Vagina (tissue), 2 donors: Measurements from ENCODE around the gene SCGB1C1. TPM values are rescaled to one million over a fixed set of nuclear protein-coding genes. Genes with fewer than 3 reads are reported as not detected.

Experiments
- DNase-seq, 2 donors: peaks; one replicate each; pipeline ENCODE4 v3.0.0-alpha.2; 2017; ENCODE audit errors: extremely low spot score in 2 of 2
- H3K27ac ChIP-seq: fragments of 200-600 bp; sonication (generic); one replicate; pipeline ENCODE4 v1.5.1; 2019
- H3K27me3 ChIP-seq: fragments of 200-600 bp; sonication (generic); one replicate; pipeline ENCODE4 v1.5.1; 2019
- H3K36me3 ChIP-seq, 2 donors: fragments of 200-600 bp; sonication (generic); one replicate each; pipeline ENCODE4 v1.5.1; 2017 to 2019
- H3K4me1 ChIP-seq: fragments of 200-600 bp; sonication (generic); one replicate; pipeline ENCODE4 v1.5.1; 2019
- H3K4me3 ChIP-seq, 2 donors: fragments of 200-600 bp; sonication (generic); 1 replicate in 1 of 2; 2 replicates in 1 of 2; pipeline ENCODE4 v1.5.1; 2016 to 2019
- H3K9me3 ChIP-seq: fragments of 200-600 bp; sonication (generic); one replicate; pipeline ENCODE4 v1.5.1; 2019
- POLR2A ChIP-seq, 2 donors: fragments of 450-650 bp; IDR thresholded peaks; one replicate each; pipeline ENCODE4 v1.6.1; 2017; ENCODE audit warnings: antibody characterized with exemption in 2 of 2, mild to moderate bottlenecking in 2 of 2, moderate library complexity in 2 of 2
- POLR2AphosphoS5 ChIP-seq, 2 donors: sonication (generic); formaldehyde crosslinking; IDR thresholded peaks; one replicate each; pipeline ENCODE4 v1.9.0; 2017; ENCODE audit warnings: antibody characterized with exemption in 2 of 2, mild to moderate bottlenecking in 2 of 2, low read depth in 1 of 2; ENCODE audit not compliant: insufficient read depth in 1 of 2
- intact Hi-C: fragments of 100-400 bp; cut with DNase I; formaldehyde crosslinking; loops from one replicate; pipeline ENCODE4 v1.15.1; 2023
- total RNA-seq: library from RNA; depleted of rRNA; stranded (reverse); fragments of >200 nt; gene quantifications from one replicate; pipeline ENCODE4 v1.2.3, GENCODE V29; 2016
- TF ChIP-seq, protein P1 (sequence below), 3 experiments: fragments of 450-650 bp in 2 of 3; fragments of 200-600 bp in 1 of 3; sonication (generic) in 1 of 3; IDR thresholded peaks; one replicate each; pipeline ENCODE4 v1.5.1; 2017 to 2019; ENCODE audit warnings: antibody characterized with exemption in 3 of 3, mild to moderate bottlenecking in 2 of 3, moderate library complexity in 2 of 3

Gene SCGB1C1
- total RNA-seq, 1 donor from 2014 or later = not detected

DNA sequence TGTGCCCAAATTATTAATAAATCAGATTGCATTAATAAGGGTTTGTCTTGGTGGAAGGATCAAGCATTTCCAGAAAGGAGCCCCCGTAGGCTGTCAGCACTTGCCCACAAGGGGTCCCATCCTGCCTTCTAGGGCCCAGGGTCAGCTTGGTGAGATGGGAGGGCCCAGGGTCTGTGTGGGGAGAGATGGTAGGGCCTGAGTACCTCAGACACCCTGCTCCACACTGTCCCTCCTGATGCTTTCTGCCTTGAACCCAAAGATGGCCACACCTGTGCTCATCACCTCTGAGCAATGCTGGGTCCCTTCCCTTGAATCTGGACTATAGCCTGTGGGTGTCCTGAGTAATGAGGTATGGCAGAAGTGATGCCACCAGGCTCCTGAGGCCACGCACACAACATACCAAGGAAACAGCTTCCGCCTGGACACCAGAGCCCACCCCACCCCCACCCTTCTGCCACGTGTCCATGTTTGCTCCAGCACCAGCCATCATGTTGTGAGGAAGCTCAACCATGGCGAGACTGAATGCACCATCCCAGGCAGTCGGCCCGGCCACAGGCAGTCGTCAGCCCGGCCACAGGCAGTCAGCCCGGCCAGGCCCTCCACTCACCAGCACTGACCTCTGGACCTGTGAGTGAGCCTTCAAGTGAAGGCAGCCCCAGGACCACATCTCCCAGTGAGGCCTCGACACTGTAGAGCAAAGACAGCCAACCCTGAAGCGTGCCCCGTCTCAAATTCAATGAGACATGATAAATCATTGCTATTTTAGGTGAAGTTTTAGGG, 7.5 kb downstream of the SCGB1C1 start:
- TF ChIP-seq, protein P1, sequence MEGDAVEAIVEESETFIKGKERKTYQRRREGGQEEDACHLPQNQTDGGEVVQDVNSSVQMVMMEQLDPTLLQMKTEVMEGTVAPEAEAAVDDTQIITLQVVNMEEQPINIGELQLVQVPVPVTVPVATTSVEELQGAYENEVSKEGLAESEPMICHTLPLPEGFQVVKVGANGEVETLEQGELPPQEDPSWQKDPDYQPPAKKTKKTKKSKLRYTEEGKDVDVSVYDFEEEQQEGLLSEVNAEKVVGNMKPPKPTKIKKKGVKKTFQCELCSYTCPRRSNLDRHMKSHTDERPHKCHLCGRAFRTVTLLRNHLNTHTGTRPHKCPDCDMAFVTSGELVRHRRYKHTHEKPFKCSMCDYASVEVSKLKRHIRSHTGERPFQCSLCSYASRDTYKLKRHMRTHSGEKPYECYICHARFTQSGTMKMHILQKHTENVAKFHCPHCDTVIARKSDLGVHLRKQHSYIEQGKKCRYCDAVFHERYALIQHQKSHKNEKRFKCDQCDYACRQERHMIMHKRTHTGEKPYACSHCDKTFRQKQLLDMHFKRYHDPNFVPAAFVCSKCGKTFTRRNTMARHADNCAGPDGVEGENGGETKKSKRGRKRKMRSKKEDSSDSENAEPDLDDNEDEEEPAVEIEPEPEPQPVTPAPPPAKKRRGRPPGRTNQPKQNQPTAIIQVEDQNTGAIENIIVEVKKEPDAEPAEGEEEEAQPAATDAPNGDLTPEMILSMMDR (IDR thresholded peaks at IDR 0.05) = no peak
- no peak for TF ChIP-seq POLR2AphosphoS5 (IDR thresholded peaks at IDR 0.05; ENCODE audit: insufficient read depth in 1 of 2, low read depth in 1 of 2)
- no peak for TF ChIP-seq POLR2A (IDR thresholded peaks at IDR 0.05)
- intact Hi-C loops = loop anchor here (5.0 kb wide), 1 partner anchor 167 kb away; the partner anchor contains the start of gene B4GALNT4
- H3K4me1 ChIP-seq = peaks cover 22% of the 10 kb centered on the region
- H3K27me3 ChIP-seq = no peaks in the 10 kb centered on the region
- no peaks in the 10 kb centered on the region for H3K9me3 ChIP-seq
- DNase-seq = peak in 1 of 2 donors; percentile 84
- H3K4me3 ChIP-seq = no peak overlapping the region
- H3K27ac ChIP-seq = no peak overlapping the region
- peaks cover 0 to 29% of the 10 kb centered on the region in 2 donors for H3K36me3 ChIP-seq

DNA sequence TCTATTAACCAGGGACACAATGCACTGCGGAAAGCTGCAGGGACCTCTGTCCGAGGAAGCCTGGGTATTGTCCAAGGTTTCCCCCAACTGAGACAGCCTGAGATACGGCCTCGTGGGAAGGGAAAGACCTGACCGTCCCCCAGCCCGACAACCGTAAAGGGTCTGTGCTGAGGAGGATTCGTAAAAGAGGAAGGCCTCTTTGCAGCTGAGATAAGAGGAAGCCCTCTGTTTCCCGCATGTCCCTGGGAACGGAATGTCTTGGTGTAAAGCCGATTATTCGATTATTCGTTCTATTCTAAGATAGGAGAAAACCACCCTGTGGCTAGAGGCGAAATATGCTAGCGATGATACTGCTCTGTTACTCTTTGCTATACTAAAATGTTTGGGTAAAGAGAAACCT, 9.1 kb downstream of the SCGB1C1 start:
- TF ChIP-seq POLR2A (IDR thresholded peaks at IDR 0.05) (no peak), POLR2AphosphoS5 (IDR thresholded peaks at IDR 0.05; ENCODE audit: insufficient read depth in 1 of 2, low read depth in 1 of 2) (no peak)
- Histone ChIP-seq H3K4me3 (no peak overlapping the region), H3K27ac (no peak overlapping the region), H3K4me1 (peaks cover 38% of the 10 kb centered on the region), H3K27me3 (no peaks in the 10 kb centered on the region), H3K9me3 (no peaks in the 10 kb centered on the region), H3K36me3 (peaks cover 0 to 29% of the 10 kb centered on the region in 2 donors)
- intact Hi-C loops = loop anchor here (5.0 kb wide), 1 partner anchor 165 kb away; the partner anchor contains the start of gene B4GALNT4
- no peak for DNase-seq

DNA sequence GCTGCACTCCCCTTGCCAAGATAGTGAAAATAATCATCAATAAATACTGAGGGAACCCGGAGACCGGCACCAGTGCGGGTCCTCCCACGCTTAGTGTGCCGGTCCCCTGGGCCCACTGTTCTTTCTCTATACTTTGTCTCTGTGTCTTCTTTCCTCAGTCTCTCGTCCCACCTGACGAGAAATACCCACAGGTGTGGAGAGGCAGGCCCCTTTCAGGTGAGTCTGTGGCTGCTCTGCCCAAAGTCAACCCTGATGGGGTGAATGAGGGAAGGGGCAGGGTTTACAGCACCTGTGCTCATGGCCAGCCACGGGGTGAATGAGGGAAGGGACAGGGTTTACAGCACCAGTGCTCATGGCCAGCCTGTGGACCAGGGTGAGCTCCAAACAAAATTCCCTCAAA, 9.6 kb downstream of the SCGB1C1 start:
- intact Hi-C loops = loop anchor here (5.0 kb wide), 1 partner anchor 165 kb away; the partner anchor contains the start of gene B4GALNT4

DNA sequence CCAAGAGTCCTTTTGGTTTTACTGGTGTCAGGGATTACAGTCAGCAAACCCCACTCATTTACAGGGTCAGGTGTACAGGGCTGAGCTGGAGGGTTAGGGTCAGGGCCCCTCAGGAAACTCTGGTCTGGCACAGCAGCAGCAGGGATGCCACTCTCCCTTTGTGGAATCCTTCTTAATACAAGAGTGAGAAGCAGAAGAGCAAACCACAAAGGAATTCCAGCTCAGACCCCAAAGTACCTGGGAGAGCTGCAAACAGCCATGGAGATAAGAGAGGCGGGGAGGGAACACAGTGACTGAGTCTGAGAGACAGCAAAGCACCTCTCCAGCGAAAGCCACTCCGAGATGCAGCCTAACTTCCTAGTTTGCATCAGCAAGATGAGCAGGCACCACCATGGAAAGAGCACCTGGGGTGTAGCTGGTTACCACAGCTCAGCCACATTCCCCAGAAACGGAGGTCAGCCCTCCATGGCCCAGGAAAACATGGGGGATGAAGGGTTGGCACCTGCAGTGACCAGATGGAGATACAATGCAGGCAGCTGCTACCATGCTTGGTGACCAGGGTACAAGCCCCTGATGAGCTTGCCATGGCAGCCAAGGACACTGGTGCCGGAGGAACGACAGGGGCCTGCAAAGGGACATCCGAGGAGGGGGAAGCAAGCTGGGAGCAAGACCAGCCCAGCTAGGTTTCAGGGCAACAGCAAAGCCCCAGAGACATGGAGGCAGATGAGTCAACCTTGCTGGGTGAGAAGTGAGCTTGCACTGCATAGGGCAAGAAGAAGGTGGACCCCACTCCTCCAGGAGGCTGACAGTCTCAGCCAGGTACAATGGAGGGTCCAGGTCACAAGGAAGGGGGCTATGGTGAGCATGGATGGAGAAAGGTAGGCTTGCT, 10.4 kb downstream of the SCGB1C1 start:
- intact Hi-C loops = loop anchor here (5.0 kb wide), 1 partner anchor 164 kb away; the partner anchor contains the start of gene B4GALNT4
- peak in 1 of 2 donors; percentile 84 for DNase-seq
- H3K36me3 ChIP-seq = peaks cover 0 to 29% of the 10 kb centered on the region in 2 donors
- H3K4me3 ChIP-seq = no peak overlapping the region
- no peaks in the 10 kb centered on the region for H3K9me3 ChIP-seq
- TF ChIP-seq, protein P1 (IDR thresholded peaks at IDR 0.05) = no peak
- no peaks in the 10 kb centered on the region for H3K27me3 ChIP-seq
- H3K4me1 ChIP-seq = peaks cover 38% of the 10 kb centered on the region
- H3K27ac ChIP-seq = no peak overlapping the region

More for the DNA sequence above, 9.6 kb downstream of the SCGB1C1 start:
- no peak for TF ChIP-seq POLR2A (IDR thresholded peaks at IDR 0.05)
- TF ChIP-seq POLR2AphosphoS5 (IDR thresholded peaks at IDR 0.05; ENCODE audit: insufficient read depth in 1 of 2, low read depth in 1 of 2) = no peak
- TF ChIP-seq, protein P1 (IDR thresholded peaks at IDR 0.05) = no peak
- Histone ChIP-seq H3K4me1 (peaks cover 38% of the 10 kb centered on the region), H3K27me3 (no peaks in the 10 kb centered on the region), H3K36me3 (peaks cover 0 to 29% of the 10 kb centered on the region in 2 donors), H3K27ac (no peak overlapping the region), H3K4me3 (no peak overlapping the region), H3K9me3 (no peaks in the 10 kb centered on the region)
- peak in 1 of 2 donors; percentile 70 for DNase-seq

DNA sequence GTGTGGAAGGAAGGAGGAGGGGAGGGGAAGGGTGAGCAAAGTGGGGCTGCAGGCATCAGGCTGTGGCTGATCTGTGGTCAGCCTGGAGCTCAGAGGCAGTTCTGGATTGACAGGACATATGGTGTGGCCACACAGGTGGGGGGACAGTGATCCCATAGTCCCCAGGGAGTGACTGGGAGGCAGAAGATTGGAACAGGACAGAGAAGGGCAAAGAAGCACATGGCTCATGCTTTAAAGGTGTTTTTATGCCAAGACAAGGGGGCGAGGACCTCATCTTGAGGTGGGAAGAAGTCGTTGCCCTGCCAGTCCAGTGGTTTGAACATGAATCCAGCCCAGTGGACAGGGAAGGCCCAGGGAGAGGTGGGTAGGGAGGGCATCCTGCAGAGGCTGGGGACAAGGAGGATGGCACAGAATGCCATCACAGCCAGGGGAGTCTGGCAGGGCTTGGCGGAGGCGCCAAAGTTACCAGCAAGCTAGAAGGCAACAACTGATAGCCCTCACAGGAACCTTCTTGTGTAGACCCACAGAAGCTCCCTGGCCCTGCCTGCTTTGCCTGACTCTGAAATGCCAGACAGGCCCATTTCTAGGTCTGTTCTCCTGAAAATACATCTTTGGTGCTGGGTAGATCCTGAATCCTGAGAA, 11.2 kb downstream of the SCGB1C1 start:
- no peak for TF ChIP-seq POLR2A (IDR thresholded peaks at IDR 0.05)
- TF ChIP-seq POLR2AphosphoS5 (IDR thresholded peaks at IDR 0.05; ENCODE audit: insufficient read depth in 1 of 2, low read depth in 1 of 2) = no peak
- H3K9me3 ChIP-seq = no peaks in the 10 kb centered on the region
- DNase-seq = peak in 1 of 2 donors; percentile 83
- no peaks in the 10 kb centered on the region for H3K27me3 ChIP-seq
- no peak overlapping the region for H3K4me3 ChIP-seq
- intact Hi-C loops = loop anchor here (5.0 kb wide), 1 partner anchor 163 kb away; the partner anchor contains the start of gene B4GALNT4
- H3K27ac ChIP-seq = no peak overlapping the region
- peaks cover 0 to 29% of the 10 kb centered on the region in 2 donors for H3K36me3 ChIP-seq
- peaks cover 39% of the 10 kb centered on the region for H3K4me1 ChIP-seq
